ENCODE measurements around the gene MAP2. TPM values are rescaled to one million over a fixed set of nuclear protein-coding genes. Genes with fewer than 3 reads are reported as not detected.

The MAP2 gene
- total and polyA plus RNA-seq, 4 donors, result 0.70 to 4.2 (median 1.9) TPM

DNA sequence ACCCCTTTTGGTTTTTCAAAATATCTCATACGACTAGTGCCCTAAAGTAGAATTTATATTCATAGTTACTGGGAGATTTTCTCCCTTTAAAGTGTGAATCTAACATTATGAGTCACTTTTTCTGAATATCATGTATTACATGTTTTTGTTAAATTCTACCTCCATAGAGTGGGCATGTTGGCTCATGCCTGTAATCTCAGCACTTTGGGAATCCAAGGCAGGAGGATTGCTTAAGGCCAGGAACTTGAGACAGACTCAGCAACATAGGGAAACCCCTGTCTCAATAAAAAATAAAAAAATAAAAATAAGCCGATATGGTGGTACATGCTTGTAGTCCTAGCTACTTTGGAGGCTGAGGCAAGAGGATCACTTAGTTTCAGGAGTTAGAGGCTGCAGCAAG is 302.5 kb downstream of the MAP2 start:
- TF ChIP-seq RAD21 (IDR thresholded peaks at IDR 0.05), result no peak
- no peak overlapping the region for H3K4me3 ChIP-seq (ENCODE audit: low read depth in 1 of 3, low read length in 3 of 3)
- WGBS, result 88% methylated on average over 2 of the region's 2 CpGs
- H3K36me3 ChIP-seq (ENCODE audit: control insufficient read depth in 4 of 4, insufficient read depth in 3 of 4, low read depth in 1 of 4, low read length in 3 of 4), result no peaks in the 10 kb centered on the region
- no peak overlapping the region for H3K27ac ChIP-seq (ENCODE audit: low read depth in 1 of 2, low read length in 2 of 2)
- H3K27me3 ChIP-seq (ENCODE audit: control insufficient read depth in 4 of 4, insufficient read depth in 4 of 4, low read length in 3 of 4), result no peaks in the 10 kb centered on the region
- H3K9ac ChIP-seq (ENCODE audit: low read depth in 1 of 2, low read length in 2 of 2), result no peak overlapping the region
- no peaks in the 10 kb centered on the region for H3K9me3 ChIP-seq (ENCODE audit: control insufficient read depth in 4 of 4, low read length in 3 of 4)
- no peaks in the 10 kb centered on the region for H3K4me1 ChIP-seq (ENCODE audit: control insufficient read depth in 4 of 4, insufficient read depth in 4 of 4, low read length in 3 of 4)
- DNase-seq (ENCODE audit: low spot score), result no peak

DNA sequence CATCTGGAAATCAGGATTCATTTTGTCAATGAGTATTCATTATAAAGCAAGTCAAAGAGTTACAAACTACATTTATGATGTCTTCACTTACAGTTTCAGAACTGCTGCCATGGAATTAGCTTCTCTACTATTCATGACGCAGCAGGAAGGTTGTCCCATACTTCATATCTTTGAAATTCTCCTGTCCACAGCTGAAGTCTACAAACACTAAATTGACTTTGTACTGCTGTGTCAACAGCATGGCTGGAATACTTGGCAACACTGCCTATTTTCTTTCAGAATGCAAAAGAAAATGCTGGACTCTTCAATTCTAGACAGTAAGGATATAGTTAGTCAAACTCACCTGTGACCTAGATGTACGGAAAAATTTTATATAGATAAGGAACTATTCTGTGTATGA is 303.2 kb downstream of the MAP2 start:
- Histone ChIP-seq H3K4me1 (ENCODE audit: control insufficient read depth in 4 of 4, insufficient read depth in 4 of 4, low read length in 3 of 4) (no peaks in the 10 kb centered on the region), H3K9me3 (ENCODE audit: control insufficient read depth in 4 of 4, low read length in 3 of 4) (no peaks in the 10 kb centered on the region), H3K4me3 (ENCODE audit: low read depth in 1 of 3, low read length in 3 of 3) (no peak overlapping the region), H3K27ac (ENCODE audit: low read depth in 1 of 2, low read length in 2 of 2) (no peak overlapping the region), H3K9ac (ENCODE audit: low read depth in 1 of 2, low read length in 2 of 2) (no peak overlapping the region), H3K27me3 (ENCODE audit: control insufficient read depth in 4 of 4, insufficient read depth in 4 of 4, low read length in 3 of 4) (no peaks in the 10 kb centered on the region), H3K36me3 (ENCODE audit: control insufficient read depth in 4 of 4, insufficient read depth in 3 of 4, low read depth in 1 of 4, low read length in 3 of 4) (no peaks in the 10 kb centered on the region)
- WGBS, result 58% methylated on average over 2 of the region's 2 CpGs
- no peak for DNase-seq (ENCODE audit: low spot score)
- TF ChIP-seq, protein P1, sequence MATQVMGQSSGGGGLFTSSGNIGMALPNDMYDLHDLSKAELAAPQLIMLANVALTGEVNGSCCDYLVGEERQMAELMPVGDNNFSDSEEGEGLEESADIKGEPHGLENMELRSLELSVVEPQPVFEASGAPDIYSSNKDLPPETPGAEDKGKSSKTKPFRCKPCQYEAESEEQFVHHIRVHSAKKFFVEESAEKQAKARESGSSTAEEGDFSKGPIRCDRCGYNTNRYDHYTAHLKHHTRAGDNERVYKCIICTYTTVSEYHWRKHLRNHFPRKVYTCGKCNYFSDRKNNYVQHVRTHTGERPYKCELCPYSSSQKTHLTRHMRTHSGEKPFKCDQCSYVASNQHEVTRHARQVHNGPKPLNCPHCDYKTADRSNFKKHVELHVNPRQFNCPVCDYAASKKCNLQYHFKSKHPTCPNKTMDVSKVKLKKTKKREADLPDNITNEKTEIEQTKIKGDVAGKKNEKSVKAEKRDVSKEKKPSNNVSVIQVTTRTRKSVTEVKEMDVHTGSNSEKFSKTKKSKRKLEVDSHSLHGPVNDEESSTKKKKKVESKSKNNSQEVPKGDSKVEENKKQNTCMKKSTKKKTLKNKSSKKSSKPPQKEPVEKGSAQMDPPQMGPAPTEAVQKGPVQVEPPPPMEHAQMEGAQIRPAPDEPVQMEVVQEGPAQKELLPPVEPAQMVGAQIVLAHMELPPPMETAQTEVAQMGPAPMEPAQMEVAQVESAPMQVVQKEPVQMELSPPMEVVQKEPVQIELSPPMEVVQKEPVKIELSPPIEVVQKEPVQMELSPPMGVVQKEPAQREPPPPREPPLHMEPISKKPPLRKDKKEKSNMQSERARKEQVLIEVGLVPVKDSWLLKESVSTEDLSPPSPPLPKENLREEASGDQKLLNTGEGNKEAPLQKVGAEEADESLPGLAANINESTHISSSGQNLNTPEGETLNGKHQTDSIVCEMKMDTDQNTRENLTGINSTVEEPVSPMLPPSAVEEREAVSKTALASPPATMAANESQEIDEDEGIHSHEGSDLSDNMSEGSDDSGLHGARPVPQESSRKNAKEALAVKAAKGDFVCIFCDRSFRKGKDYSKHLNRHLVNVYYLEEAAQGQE (IDR thresholded peaks at IDR 0.05), result no peak
- TF ChIP-seq HNF4G (IDR thresholded peaks at IDR 0.05) (no peak), FOXA1 (IDR thresholded peaks at IDR 0.05) (no peak), HNF4A (conservative IDR thresholded peaks at IDR 0.05) (no peak), YY1 (IDR thresholded peaks at IDR 0.05) (no peak), JUND (IDR thresholded peaks at IDR 0.05) (no peak), RXRA (IDR thresholded peaks at IDR 0.05) (no peak)
- TF ChIP-seq, protein P2, sequence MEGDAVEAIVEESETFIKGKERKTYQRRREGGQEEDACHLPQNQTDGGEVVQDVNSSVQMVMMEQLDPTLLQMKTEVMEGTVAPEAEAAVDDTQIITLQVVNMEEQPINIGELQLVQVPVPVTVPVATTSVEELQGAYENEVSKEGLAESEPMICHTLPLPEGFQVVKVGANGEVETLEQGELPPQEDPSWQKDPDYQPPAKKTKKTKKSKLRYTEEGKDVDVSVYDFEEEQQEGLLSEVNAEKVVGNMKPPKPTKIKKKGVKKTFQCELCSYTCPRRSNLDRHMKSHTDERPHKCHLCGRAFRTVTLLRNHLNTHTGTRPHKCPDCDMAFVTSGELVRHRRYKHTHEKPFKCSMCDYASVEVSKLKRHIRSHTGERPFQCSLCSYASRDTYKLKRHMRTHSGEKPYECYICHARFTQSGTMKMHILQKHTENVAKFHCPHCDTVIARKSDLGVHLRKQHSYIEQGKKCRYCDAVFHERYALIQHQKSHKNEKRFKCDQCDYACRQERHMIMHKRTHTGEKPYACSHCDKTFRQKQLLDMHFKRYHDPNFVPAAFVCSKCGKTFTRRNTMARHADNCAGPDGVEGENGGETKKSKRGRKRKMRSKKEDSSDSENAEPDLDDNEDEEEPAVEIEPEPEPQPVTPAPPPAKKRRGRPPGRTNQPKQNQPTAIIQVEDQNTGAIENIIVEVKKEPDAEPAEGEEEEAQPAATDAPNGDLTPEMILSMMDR (IDR thresholded peaks at IDR 0.05; ENCODE audit: low read depth, low read length, missing input control), result no peak
- TF ChIP-seq, protein P3, sequence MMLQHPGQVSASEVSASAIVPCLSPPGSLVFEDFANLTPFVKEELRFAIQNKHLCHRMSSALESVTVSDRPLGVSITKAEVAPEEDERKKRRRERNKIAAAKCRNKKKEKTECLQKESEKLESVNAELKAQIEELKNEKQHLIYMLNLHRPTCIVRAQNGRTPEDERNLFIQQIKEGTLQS (IDR thresholded peaks at IDR 0.05), result no peak

DNA sequence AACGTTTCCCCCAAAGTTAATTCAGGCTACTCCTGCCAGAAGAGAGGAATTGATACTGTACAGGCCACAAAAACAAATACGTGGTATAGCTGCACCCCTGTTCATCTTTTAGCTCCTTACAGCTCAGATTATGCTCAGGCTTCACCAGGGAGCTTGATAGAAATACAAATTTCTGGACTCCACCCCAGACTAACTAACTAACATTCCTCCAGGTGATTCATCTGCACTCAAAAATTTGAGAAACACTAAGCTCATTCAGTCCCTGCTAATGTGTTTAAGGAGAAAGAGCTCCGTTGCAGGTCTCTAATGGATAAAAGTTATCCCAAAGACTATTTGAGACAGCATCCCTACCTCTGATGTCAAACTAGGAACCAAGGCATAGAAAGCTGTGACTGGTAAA is 311.0 kb downstream of the MAP2 start:
- Histone ChIP-seq H3K9ac (ENCODE audit: low read depth in 1 of 2, low read length in 2 of 2) (no peak overlapping the region), H3K4me1 (ENCODE audit: control insufficient read depth in 4 of 4, insufficient read depth in 4 of 4, low read length in 3 of 4) (no peaks in the 10 kb centered on the region), H3K9me3 (ENCODE audit: control insufficient read depth in 4 of 4, low read length in 3 of 4) (no peaks in the 10 kb centered on the region), H3K27me3 (ENCODE audit: control insufficient read depth in 4 of 4, insufficient read depth in 4 of 4, low read length in 3 of 4) (peaks cover 0 to 4% (median 0%) of the 10 kb centered on the region in 4 donors), H3K4me3 (ENCODE audit: low read depth in 1 of 3, low read length in 3 of 3) (no peak overlapping the region), H3K36me3 (ENCODE audit: control insufficient read depth in 4 of 4, insufficient read depth in 3 of 4, low read depth in 1 of 4, low read length in 3 of 4) (no peaks in the 10 kb centered on the region), H3K27ac (ENCODE audit: low read depth in 1 of 2, low read length in 2 of 2) (no peak overlapping the region)
- TF ChIP-seq, protein P2 (IDR thresholded peaks at IDR 0.05; ENCODE audit: low read depth, low read length, missing input control), result no peak
- TF ChIP-seq, protein P4, sequence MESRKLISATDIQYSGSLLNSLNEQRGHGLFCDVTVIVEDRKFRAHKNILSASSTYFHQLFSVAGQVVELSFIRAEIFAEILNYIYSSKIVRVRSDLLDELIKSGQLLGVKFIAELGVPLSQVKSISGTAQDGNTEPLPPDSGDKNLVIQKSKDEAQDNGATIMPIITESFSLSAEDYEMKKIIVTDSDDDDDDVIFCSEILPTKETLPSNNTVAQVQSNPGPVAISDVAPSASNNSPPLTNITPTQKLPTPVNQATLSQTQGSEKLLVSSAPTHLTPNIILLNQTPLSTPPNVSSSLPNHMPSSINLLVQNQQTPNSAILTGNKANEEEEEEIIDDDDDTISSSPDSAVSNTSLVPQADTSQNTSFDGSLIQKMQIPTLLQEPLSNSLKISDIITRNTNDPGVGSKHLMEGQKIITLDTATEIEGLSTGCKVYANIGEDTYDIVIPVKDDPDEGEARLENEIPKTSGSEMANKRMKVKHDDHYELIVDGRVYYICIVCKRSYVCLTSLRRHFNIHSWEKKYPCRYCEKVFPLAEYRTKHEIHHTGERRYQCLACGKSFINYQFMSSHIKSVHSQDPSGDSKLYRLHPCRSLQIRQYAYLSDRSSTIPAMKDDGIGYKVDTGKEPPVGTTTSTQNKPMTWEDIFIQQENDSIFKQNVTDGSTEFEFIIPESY (IDR thresholded peaks at IDR 0.05), result no peak
- TF ChIP-seq JUND (IDR thresholded peaks at IDR 0.05), result no peak
- DNase-seq (ENCODE audit: low spot score), result no peak
- 66% methylated on average over 3 of the region's 3 CpGs for WGBS

Measured in liver (tissue), 9 donors.